GM08714 (cell line): Measurements from ENCODE around the gene CDHR1.

ENCODE experiments used
- H3K4me3 ChIP-seq: fragments of 200-500 bp; sonication (Bioruptor generic); 2 replicates; pipeline ENCODE4 v1.5.1; 2014; ENCODE audit warnings: mild to moderate bottlenecking, low read length, inconsistent platforms
- ZNF274 ChIP-seq: IDR thresholded peaks from 2 replicates; pipeline ENCODE4 v1.6.1; 2012; ENCODE audit warnings: mild to moderate bottlenecking, low read depth, low read length

Gene CDHR1

DNA sequence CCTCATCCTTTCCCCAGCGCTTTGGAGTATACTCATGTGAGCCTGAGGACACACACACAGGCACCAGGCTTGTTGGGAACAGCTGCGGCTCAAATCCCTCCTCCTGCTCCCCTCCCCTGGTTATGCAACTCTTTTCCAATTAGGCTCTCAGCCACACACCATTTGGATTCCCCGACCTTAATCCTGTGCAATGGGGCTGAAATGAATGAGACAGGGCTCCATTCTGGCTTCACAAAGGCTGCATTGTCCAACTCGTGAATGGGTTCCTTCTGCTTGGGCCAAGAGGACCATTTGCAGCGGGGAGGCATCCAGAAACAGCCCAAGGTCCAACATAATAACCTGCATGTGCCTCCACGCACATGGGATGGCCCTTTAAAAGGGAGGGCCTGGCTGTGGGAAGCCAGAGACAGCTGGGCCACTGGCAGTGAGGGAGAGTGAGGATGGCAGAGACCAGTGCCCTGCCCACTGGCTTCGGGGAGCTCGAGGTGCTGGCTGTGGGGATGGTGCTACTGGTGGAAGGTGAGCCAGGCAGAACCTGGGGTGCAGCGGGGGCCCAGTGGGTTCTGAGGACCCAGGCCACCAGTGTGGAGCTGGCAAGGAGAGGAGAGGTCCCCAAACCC is 50.4 kb downstream of the CDHR1 start, which contains the start of gene RGR:
Gene RGR (plus strand): TSS at position 403 of the 620 bp plus-strand sequence. CDS start 38 bp downstream, at position 441.
- no peak within 1 kb of the TSS for H3K4me3 ChIP-seq

DNA sequence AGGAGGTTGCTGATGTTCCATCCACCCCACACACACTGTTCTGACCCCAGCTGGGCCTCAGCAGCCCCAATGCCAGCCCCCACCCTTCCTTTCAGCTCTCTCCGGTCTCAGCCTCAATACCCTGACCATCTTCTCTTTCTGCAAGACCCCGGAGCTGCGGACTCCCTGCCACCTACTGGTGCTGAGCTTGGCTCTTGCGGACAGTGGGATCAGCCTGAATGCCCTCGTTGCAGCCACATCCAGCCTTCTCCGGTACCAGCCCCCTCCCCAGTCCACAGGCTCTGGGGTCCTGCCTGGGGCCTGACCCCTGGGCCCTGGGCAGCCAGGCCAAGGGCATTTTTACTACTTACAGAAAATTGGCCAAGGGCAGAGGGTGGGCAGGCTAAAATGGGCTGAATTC is 53.2 kb downstream of the CDHR1 start:
- H3K4me3 ChIP-seq: no peak overlapping the region

More for the DNA sequence above, 50.4 kb downstream of the CDHR1 start, which contains the start of gene RGR:
- no peak for TF ChIP-seq ZNF274

DNA sequence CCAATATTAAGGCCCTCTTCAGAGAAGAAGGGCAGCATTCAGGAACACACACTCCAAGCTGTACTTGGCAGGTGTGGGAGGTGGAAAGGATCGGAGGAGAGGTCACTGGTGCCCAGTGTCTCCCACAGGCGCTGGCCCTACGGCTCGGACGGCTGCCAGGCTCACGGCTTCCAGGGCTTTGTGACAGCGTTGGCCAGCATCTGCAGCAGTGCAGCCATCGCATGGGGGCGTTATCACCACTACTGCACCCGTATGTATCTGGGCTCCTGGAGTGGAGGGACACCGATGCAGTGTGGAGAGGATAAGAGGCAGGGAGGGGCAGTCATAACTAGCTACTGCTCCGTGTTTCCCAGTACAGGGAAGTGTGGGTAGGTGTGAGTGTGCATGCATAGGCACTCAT is 54.5 kb downstream of the CDHR1 start:
- H3K4me3 ChIP-seq: no peak overlapping the region
- TF ChIP-seq ZNF274: no peak

More for the DNA sequence above, 53.2 kb downstream of the CDHR1 start:
- no peak for TF ChIP-seq ZNF274

DNA sequence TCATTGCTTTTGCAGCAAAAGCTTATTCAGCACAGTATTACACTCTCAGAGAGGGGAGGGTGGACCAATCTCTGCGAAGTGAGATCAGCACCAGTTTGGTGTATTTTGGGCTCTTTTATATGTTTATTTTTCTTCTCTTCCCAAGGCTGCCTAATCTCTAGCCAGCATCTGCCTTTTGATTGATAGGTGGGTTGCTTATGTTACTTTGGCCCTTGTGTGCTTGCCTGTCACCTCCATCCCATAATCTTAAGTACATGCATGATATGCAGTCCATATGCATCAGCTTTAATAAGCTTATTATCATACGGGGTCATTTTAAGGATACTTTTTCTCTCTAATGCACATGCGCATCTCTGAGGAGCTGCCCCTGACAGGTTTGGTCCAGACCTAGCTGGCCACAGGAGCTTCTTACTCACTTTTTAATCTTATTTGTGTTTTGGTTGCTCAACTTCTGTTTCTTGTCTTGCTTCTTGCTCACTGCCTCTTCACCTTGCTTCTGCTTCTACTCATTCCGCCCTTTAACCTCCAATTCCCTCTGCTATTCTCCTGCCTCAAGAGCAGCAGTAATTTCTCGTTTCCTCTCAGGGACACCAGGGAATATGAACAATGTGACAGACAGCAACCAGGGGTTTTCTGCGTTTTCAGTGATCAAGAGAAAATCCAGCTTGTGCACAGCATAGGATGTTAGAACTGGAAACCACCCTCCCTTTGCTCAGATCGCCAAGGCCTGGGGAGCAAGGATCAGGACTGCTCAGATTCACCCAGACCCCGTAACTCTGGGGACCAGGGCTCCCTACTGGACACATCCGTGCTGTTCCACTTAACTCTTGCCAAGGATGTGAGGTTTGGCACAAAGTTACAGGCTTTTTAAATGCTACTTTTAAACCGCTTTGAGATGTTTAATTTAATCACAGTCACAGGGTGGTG is 60.5 kb downstream of the CDHR1 start:
- TF ChIP-seq ZNF274: no peak
- H3K4me3 ChIP-seq: no peak overlapping the region

DNA sequence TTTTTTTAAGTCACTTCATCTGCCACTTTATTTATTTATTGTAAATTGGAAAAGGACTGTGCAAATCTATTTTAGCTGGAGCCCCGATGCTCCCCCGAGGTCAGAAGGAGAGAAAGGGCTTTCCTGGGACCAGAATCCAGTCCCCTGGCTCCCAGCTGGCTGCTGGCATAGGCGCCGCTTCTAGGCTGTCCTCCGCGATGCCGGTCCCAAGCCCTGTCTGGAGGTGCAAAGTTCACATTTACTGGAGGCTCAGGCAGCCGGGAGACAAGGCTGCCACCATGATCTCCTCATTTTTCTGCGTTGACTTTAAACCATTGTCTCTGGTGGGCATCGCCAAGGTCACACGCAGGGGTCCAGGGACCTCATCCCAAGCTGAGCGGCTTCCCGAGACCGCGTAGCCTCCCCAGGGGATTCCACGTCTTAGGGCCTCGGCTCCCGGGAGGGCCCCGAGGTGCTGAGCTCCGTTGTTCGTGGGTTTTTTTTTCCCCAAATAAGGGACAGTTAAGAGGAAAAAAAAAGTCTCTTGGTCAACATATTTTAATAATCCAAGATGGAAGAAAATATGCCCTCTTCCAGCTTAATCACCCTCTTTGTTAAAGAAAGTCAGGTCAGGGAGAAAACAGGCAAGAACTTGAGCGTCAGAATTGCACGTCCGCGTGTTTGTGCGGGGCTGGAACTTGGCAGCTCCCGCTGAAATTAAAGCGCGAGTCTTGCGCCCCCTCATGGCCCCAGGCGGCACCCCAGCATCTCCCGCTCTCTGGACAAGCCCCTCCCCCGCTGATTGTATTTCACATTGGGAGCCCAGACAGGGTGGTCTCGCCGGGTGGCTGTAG is 62.4 kb downstream of the CDHR1 start:
- H3K4me3 ChIP-seq: no peak overlapping the region
- no peak for TF ChIP-seq ZNF274

DNA sequence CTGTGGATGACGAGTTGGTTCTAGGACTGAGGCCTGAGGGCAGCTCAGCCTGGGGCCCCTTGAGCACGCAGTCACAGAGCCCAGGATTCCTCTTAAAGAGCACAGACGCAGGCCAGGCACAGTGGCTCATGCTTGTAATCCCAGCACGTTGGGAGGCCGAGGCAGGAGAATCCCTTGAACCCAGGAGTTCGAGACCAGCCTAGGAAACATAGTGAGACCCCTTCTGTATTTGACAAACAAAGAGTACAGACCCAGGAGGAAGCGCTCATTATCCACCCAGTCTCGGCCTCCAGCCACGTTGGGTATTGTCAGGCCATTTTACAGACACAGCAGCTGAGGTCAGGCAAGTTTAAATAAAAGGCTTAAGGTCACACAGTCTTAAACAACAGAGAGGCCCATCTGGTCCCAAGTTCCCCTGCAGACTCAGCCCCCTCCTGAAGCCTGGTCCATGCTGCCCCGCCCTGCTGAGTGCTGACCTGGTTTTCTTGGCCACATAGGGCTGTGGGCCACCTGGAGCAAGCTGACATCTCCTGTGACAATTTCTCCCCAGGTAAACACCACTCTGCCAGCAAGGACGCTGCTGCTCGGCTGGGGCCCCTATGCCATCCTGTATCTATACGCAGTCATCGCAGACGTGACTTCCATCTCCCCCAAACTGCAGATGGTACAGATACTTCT is 63.1 kb downstream of the CDHR1 start:
- no peak overlapping the region for H3K4me3 ChIP-seq
- TF ChIP-seq ZNF274: no peak

DNA sequence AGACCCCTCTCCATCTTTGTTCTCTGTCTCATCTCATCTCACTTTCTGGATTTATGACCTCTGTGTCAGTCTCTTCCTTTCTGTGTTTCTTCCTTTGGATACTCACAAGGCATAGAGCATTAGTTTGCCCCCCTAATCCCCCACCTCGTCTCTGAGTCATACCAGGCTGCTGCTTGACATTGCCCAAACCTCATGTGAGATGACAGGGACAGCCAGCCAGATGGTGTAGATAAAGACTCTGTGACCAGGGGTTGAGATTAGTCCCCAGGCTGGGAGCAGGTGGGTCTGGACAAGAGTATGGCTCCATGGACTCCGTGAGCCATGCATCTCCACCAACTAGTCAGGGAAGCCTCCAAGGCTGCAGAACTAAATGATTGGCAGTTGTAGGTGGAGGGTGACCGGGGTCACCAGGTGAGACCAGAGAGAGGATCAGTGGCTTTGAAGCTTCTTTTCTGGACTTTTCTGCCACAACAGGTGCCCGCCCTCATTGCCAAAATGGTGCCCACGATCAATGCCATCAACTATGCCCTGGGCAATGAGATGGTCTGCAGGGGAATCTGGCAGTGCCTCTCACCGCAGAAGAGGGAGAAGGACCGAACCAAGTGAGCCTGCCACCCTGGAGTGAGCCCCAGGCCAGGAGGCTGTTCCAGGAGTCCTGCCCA is 63.8 kb downstream of the CDHR1 start:
- TF ChIP-seq ZNF274: no peak
- no peak overlapping the region for H3K4me3 ChIP-seq

DNA sequence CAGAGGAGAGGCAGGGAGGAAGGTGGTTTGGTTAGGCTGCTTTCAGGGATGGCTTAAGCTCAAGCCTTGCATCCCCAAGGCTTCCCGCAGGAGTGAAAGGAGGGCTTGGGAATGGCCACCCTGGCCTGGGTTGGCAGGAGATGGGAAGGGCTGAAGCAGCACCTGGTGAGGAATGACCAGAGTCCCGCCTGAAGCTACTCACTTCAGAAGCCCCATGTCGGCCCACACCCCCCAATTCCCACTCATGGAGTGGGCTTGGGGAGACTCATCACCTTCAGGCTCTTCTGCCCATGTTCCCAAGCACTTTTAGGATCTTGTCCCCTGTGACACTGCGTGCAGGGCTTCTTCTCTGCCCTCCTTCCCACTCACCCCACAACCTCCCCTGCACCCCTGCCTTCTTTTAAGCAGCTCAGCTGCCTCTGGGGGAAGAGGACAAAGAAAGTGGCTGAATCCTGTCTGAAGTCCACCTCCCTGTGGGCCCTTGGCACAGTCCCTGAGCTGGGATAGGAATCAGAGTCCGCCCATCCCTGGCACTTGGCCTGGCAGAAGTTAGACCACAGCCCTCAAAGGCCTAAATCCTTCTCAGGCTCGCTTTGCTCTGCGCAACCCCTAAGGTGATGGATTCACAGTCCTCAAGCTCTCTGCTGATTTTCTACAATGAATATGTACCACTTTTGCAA is 67.0 kb downstream of the CDHR1 start:
- no peak overlapping the region for H3K4me3 ChIP-seq
- TF ChIP-seq ZNF274: no peak

DNA sequence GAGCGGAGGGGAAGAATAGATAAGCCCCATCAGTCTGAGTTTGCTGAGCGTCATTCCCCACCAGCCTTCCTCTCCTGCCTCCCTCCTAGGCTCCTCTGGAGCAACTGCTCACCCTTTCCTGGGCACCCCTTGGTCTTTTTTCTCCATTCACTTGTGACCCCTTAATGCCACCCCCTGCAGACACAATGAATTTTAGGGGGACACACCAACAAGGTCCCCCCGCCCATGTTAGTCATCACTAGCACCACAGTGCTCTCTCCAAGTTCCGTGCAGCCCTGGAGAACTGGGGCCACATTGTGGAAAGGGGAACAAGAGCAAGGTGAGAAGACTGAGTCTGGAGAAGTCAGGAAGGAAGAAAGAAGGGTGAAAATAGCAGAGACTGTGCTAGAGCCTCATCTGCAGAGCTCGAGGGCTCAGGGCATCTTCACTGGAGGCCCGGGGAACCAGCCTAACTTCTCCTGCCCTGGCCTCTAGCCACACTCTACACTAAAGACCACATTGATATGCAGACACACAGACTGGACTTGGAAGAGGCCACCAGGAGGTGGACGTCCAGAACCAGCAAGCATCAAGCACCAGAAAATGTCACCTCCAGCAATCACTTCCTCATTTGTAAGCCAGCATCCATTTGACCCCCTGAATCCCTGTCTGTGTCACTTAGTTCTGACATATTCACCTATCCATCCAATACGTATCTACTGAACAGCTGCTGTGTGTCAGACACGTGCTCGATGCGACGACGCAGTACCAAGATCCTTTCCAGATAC is 68.0 kb downstream of the CDHR1 start:
- H3K4me3 ChIP-seq: no peak overlapping the region
- TF ChIP-seq ZNF274: no peak

DNA sequence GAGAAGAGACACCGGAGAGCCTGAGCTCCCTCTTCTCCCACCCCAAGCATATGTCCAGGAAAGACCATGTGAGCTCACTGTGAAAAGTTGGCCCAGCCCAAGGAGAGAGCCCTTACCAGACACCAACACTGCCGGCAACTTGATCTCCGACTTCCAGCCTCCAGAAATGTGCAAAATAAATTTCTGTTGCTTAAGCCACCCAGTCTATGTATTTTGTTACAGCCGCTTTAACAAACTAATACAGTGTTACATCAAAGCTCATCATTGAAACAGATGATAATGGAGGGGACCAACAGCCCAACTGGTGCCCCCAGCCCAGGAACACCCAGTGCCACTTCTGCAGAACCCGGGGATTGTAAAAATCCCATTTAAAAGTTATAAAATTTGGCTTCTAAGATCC is 69.4 kb downstream of the CDHR1 start:
- TF ChIP-seq ZNF274: no peak
- no peak overlapping the region for H3K4me3 ChIP-seq

DNA sequence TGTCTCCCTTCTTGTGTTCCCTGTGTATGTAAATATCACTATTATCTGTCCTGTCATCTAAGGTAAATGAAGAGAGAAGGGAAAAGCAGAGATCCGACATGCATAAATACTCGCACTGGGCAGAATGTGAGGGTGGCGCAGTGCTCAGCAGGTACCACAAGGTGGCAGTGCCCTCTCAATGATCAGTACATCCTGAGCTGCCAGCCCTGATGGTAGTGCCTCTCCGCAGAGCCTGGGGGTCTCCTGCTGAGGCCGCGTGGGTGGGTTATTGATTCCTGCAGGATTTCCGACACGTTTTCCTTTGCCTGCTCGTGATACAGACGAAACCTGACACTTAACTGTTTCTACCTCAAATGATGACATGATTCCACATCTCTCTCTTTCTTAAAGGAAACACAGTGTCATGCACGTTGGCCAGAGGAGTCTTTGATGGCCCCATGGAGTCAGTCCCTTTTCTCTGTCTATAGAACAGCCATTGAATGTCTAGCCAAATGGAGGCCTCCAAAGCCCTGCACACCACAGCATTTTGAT is 70.3 kb downstream of the CDHR1 start:
- TF ChIP-seq ZNF274: no peak
- H3K4me3 ChIP-seq: no peak overlapping the region

DNA sequence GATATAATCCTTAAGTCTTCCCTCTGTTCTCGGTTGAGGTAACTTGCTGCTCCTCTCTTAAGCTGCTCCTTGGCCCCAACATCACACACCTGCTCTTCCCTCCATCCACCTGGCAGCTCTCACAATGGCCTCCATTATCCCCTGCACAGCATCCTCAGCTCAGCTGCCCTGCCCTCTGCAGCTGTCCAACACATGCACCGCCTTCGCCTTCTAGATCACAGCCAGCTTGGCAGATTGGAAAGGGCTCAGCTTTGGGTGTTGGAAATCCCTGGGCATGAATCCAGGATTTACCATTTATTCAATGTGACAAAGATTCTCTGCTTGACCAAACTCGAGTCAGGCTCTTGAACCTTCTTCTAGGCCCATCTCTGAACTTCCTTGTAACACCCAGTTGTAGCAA is 71.1 kb downstream of the CDHR1 start:
- TF ChIP-seq ZNF274: no peak
- no peak overlapping the region for H3K4me3 ChIP-seq
